ENCODE data around the gene RNF213.

DNA sequence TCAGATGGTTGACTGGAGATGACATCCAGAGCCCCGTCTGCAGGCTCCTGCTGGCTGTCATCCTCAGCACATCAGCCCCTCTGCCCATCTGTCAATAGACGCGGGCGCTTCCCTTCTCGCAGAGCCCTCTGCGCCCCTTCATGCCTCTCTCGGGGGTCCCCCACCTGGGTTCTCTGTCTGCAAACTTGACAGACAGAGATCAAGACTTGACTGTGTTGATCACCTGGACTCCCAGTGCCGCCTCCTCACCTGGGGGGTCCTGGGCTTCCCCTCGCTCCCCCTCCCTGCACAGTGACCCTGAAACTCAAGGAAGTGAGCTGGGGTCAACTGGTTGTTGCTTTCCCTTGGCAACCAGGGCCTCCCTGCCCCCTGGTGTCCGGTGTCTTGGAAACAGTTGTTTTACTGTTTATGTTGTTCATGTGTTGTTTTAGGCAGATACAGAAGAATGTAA, 31.9 kb downstream of the RNF213 start:
- no peak for TF ChIP-seq GATA3 (IDR thresholded peaks at IDR 0.05; ENCODE audit: low read depth, low read length)
- no peak for TF ChIP-seq GATA2 (IDR thresholded peaks at IDR 0.05; ENCODE audit: low read depth, low read length)
